CD4-positive, alpha-beta T cell treated with Interleukin-4 for 4 hours (primary cell): Measurements from ENCODE around the gene SLC22A2.

ENCODE experiments used
- DNase-seq: peaks from one replicate; pipeline ENCODE4 v3.0.0-alpha.2; 2020

The SLC22A2 gene

GRCh38 chr6:160273196-160273595, 14.6 kb upstream of the SLC22A2 start:
- no peak for DNase-seq

DNA sequence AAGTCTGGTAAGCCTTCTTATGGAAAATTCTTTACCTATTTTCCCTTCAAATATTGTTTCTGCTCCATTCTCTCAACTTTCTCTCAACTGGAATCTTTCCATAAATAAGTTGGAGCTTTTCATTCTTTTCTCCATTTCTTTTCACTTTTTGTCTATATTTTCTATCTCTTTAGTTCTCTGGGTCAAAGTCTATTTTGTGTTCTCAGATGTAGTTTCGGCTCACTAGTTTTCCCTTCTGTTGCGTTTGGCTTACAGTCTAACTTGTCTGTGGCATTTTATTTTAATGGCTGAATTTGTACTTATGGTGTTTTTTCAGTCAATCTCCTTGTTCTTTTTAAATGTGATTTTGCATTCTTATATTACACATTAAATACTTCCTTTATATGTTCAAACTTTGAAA, 14.1 kb upstream of the SLC22A2 start:
- DNase-seq = no peak

DNA sequence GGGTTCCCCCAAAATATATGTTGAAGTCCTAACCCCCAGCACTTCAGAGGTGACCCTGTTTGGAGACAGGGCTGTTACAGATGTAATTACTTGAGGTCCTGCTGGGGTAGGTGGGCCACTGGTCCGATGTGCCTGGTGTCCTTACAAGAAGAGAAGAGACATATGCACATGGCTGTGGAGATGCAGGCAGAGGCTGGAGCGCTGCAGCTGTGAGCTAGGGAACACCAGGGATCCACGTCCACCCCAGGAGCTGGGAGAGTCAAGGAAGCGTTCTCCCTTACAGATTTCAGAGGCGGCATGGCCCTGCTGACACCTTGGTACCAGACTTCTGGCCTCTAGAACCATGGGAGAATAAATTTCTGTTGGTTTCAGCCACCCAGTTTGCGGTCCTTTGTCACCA, 11.7 kb upstream of the SLC22A2 start:
- DNase-seq = no peak

DNA sequence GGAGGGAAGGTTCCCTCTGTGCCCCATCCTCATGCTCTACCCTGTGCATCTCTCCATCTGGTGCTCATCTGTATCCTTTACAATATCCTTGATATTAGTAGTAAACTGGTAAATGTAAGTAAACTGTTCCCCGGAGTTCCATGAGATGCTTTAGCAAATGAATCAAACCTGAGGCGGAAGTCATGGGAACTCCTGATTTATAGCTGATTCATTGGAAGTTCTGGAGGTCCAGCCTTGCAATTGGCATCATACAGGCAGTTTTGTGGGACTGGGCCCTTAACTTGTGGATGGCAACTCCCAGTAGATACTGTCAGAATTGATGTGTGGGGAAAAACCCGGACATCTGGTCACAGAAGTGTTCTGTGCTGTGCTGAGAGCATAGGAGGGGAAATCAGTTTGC, 11.2 kb upstream of the SLC22A2 start:
- no peak for DNase-seq

- DNase-seq = no peak
Observed at GRCh38 chr6:160269023-160269521, 10.5 kb upstream of the SLC22A2 start.

DNA sequence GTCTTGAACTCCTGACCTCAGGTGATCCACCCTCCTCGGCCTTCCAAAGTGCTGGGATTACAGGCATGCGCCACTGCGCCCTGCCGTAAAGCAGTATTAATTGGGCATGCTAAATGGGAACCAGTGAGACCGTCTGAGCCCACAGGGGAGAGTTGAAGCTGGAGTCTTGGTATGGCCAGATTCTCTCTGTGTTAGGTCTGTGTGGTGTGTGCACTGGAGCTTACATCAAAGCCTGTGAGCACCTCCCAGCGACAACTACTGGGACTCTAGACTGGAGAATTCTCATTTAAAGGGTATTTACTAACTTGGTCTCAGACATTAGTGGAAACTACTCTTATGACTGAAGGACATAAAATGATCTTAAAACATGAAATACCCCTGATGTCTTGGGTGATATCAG, 8.5 kb upstream of the SLC22A2 start:
- no peak for DNase-seq

GRCh38 chr6:160265869-160266476, 7.4 kb upstream of the SLC22A2 start:
- DNase-seq = no peak

- DNase-seq = no peak
Observed at GRCh38 chr6:160264061-160264612, 5.5 kb upstream of the SLC22A2 start.

- DNase-seq = no peak
Observed at GRCh38 chr6:160263196-160263939, 4.7 kb upstream of the SLC22A2 start.

GRCh38 chr6:160261991-160262680, 3.5 kb upstream of the SLC22A2 start:
- no peak for DNase-seq

DNA sequence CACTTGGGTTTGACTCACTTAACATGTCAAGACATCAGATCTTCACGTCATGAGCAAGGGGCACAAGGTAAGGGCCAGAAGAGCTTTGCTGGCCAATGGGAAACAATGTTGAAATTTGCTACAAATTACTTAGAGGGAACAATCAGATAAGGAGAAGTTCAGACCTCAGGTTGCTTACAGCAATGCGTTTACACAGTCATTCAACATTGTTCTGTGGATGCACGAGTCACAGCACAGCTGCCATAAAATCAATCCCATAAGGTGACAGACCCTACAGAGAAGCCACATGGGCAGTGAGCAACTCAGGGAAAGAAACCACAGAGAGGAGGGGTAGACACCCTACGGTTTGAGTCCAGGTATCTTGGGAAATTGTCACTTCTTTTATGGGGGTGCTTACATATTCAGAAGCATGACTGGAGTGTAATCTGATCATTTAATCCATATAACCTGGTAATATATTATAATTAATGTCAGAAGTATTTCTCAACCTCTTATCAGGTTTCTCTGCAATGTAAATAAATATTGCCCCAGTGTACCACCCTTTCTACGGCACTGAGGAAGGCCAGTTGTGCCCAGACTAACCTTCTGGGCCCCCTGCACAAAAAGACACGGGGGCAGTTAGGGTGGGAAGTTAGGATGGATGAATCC, 2.3 kb upstream of the SLC22A2 start:
- no peak for DNase-seq

DNA sequence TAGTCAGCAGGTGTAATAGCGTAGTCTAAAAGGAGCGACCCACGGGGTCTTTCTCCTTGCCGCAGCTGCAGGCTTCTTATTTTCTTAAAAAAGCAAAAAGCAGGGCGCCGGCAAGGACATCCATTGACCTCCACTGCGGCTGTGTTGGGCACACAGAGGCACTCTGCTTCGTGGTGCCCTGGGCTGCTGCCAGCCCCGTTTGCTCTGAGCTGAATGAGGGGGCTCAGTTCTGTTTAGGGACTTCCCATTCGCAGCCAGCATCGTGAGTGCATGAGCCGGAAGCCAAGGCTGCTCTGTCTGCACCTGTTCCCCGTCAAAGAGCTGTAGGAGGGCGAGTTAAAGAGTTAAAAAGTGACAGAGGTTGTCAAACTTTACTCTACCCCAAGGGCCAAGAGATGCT, 1.7 kb upstream of the SLC22A2 start:
- DNase-seq = no peak

DNA sequence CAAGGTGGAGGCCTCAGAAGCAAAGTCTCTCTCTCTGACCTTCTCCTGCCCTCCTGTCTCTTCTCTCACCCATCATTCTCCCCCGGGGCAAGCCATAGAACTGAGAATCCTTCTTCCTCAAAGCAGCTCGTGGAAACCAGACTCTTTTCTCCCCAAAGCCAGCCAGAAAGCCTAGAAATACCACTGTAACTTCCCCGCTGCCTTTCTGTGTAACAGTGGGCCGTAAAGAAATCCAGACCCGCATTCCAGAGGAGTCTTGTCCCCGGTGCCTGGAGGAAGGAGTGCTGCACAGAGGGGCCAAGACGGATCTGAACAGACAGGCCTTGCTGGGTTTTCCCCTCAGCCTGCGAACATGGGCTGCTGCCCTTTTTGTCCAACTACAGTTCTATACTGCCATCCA, 977 bp upstream of the SLC22A2 start:
- no peak for DNase-seq

DNA sequence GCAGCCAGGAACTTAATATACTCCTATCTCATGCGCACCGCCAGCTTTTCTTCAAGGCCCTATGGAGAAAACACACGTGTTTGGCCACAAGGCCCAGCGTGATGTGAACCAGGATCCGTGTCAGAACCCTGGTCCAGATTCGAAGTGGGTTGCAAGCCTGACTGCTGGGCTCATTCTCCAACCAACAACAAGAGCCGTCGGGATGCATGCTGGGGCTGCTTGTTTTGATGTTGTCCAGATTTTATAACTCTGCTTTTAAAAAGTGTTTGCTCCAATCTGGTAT, 463 bp upstream of the SLC22A2 start:
- no peak for DNase-seq

DNA sequence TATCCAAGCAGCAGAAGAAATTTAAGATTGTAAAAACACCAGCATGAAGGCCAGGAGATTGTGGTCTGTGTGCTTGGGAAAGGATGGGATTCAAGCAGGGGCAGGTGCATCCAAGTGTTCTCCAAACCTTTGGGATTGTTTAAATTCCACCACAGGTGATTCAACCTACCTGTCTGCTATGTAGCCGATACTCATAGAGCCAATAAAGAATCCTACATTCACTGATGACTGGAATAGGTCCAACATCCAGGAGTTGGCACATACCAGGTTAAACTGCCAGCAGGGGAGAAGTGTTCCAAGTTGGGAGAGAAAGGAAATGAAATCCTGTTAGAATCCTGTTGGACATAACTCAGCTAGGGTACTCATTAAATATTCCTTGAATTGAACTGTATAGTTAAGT, 2.2 kb downstream of the SLC22A2 start:
- no peak for DNase-seq

DNA sequence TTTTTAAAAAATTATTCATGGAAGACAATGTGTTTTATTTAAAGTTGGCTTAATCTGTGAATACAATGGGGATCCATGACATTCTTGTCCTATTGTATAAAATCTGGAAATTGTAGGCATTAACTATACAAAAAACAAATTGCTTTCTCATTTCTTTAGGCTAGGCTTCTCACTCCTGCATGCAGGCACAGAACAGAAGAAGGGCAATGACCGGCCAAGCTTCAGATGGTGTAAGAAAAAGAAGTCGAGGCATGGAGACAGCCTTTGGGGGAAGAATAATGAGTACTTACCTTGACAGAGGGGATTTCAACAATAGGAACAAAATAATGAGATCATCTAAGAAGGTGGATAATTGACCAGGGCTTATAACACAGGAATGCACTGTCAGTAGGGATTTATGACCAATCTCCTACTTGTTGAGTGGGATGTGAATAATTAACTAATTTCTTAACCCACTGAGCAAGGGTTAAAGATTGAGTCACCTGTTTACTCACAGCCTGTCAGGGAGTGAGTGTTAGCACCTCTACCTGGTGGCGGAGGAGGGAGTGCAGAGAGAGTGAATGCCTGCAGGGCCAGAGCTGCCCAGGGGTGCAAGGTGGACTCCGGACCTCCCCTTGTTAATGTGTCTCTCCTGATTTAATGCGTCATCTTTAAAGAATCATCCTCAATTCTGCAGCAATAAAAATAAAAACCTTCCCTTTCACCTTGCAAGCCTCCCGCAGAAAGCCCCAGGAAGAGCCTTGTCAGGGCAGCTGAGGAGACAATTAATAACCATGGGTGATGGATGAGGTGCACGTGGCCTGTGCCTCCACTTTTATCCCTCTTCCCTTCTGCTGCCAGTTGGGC, 3.9 kb downstream of the SLC22A2 start:
- no peak for DNase-seq

DNA sequence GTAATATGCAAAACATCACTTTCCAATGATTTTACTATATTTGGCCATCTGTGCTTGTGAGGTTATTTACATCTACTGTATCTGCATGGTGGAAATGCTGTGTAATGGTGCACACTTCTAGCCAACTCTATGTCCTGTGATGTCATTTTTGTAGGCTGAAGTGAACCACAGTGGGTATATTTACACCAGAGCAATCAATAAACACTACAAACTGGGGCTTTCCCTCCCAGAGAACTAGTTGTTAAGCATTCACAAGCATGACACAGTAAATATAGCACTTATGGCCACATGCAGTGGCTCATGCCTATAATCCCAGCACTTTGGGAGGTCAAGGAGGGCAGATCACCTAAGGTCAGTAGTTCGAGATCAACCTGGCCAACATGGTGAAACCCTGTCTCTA, 4.9 kb downstream of the SLC22A2 start:
- DNase-seq = no peak

DNA sequence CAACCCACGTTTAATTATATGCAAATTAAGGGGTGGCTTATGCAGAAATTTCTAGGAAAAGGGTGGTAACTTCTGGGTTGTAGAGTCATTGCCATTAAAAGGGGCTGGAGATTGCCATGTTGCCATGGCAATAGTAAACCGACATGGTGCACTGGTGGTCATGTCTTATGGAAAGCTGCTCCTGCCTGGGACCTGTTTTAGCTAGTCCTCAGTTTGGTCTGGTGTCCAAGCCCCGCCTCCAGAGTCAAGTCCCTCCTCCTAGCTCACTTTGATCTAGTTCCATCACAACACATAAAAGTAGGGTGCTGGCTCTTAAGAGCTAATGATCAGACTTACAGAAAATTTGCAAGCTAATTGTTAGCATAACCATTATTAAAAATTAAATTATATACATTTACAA, 5.3 kb downstream of the SLC22A2 start:
- DNase-seq = no peak

- no peak for DNase-seq
Observed at GRCh38 chr6:160252073-160252813, 6.4 kb downstream of the SLC22A2 start.

DNA sequence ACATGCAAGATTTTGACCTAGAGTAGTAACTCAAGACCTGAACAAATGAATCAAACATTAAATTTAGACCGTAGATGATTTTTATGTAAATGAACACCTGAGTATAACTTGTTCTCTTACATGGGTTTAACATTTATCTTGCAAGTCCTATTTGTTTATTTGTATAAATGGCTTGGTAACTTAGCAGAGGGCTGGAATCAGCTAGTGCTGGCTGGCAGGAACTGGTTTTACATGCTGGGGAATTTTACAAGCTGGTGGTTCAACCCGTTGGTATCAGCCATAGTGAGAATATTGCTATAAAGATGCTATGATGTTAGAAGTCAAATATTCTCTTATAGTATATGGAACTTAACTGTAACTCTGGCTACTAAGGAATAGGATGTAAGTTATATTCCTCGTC, 8.9 kb downstream of the SLC22A2 start:
- no peak for DNase-seq

GRCh38 chr6:160248538-160248937, 10.1 kb downstream of the SLC22A2 start:
- DNase-seq = no peak

GRCh38 chr6:160247457-160247883, 11.2 kb downstream of the SLC22A2 start:
- DNase-seq = no peak
